ENCODE data around the gene KCNMA1.

KCNMA1 gene

GRCh38 chr10:77101341-77101740 lies 536.3 kb downstream of the KCNMA1 start:
- peak; percentile 80 for DNase-seq

- DNase-seq, result no peak
Measured at GRCh38 chr10:77099136-77099535, 538.5 kb downstream of the KCNMA1 start.

- no peak for DNase-seq
Measured at GRCh38 chr10:77097625-77098024, 540.0 kb downstream of the KCNMA1 start.

GRCh38 chr10:77093126-77093525 lies 544.5 kb downstream of the KCNMA1 start:
- no peak for DNase-seq

- DNase-seq, result no peak
Measured at GRCh38 chr10:77091597-77092165, 545.9 kb downstream of the KCNMA1 start.

GRCh38 chr10:77090381-77091356 lies 546.9 kb downstream of the KCNMA1 start:
- no peak for DNase-seq

GRCh38 chr10:77087366-77087765 lies 550.2 kb downstream of the KCNMA1 start:
- peak; percentile 55 for DNase-seq

GRCh38 chr10:77086081-77086480 lies 551.5 kb downstream of the KCNMA1 start:
- DNase-seq, result no peak

- no peak for DNase-seq
Measured at GRCh38 chr10:77085344-77085743, 552.3 kb downstream of the KCNMA1 start.

- no peak for DNase-seq
Measured at GRCh38 chr10:77084431-77085144, 553.0 kb downstream of the KCNMA1 start.

GRCh38 chr10:77082601-77083252 lies 554.9 kb downstream of the KCNMA1 start:
- DNase-seq, result no peak

- no peak for DNase-seq
Measured at GRCh38 chr10:77081481-77081891, 556.1 kb downstream of the KCNMA1 start.

GRCh38 chr10:77080361-77081027 lies 557.1 kb downstream of the KCNMA1 start:
- DNase-seq, result no peak

- DNase-seq, result no peak
Measured at GRCh38 chr10:77079592-77080300, 557.9 kb downstream of the KCNMA1 start.

GRCh38 chr10:77077316-77077945 lies 560.2 kb downstream of the KCNMA1 start:
- DNase-seq, result no peak

- no peak for DNase-seq
Measured at GRCh38 chr10:77075926-77076325, 561.7 kb downstream of the KCNMA1 start.

- no peak for DNase-seq
Measured at GRCh38 chr10:77074104-77074624, 563.4 kb downstream of the KCNMA1 start.

GRCh38 chr10:77073663-77073960 lies 564.0 kb downstream of the KCNMA1 start:
- no peak for DNase-seq

GRCh38 chr10:77072836-77073662 lies 564.6 kb downstream of the KCNMA1 start:
- peak; percentile 39 for DNase-seq

- no peak for DNase-seq
Measured at GRCh38 chr10:77072361-77072835, 565.2 kb downstream of the KCNMA1 start.
